GM10248 (cell line): ENCODE results near the gene PRKRA.
A peak's percentile ranks its signal among the peaks of the same experiment; 100 is the strongest.

Experiments
- CTCF ChIA-PET: fragments of 300-600 bp; sonication (Branson Sonifier 250); formaldehyde crosslinking; extraction: SDS; loops from one replicate; lab custom pipeline; 2021; ENCODE audit warnings: antibody characterized with exemption; lab: Yijun Ruan, JAX
- POLR2A ChIA-PET: fragments of 350-650 bp; sonication (Branson Sonifier 250); formaldehyde crosslinking; extraction: SDS; loops from one replicate; lab custom pipeline; 2020; ENCODE audit warnings: antibody characterized with exemption; lab: Yijun Ruan, JAX
- DNase-seq: peaks from one replicate; pipeline ENCODE4 v3.0.0; 2012; ENCODE audit errors: extremely low spot score
- CTCF ChIP-seq: IDR thresholded peaks from 2 replicates; pipeline ENCODE4 v1.5.1; 2012; ENCODE audit warnings: mild to moderate bottlenecking, low read depth; ENCODE audit errors: extremely low read depth, missing control alignments, control extremely low read depth

PRKRA gene

GRCh38 chr2:178450524-178450773 lies 526 bp downstream of the PRKRA start:
- DNase-seq, result no peak
- ChIA-PET CTCF (interaction anchor here (0.9 to 3.5 kb wide), 11 partner anchors 11 to 144 kb away, joined by 3 to 18 read pairs (median 3); no protein-coding TSS in a partner anchor), POLR2A (interaction anchor here (0.6 to 1.0 kb wide), 2 partner anchors 45 to 316 kb away, joined by 3 read pairs; no protein-coding TSS in a partner anchor)
- TF ChIP-seq CTCF, result no peak

GRCh38 chr2:178449700-178450523 lies 1.1 kb downstream of the PRKRA start:
- no peak for TF ChIP-seq CTCF
- POLR2A ChIA-PET, result interaction anchor here (1.0 kb wide), 1 partner anchor 44 kb away, joined by 3 read pairs; no protein-coding TSS in a partner anchor
- CTCF ChIA-PET, result interaction anchor here (0.7 to 3.5 kb wide), 6 partner anchors 10 to 217 kb away, joined by 3 to 18 read pairs (median 5); no protein-coding TSS in a partner anchor

GRCh38 chr2:178448968-178449661 lies 1.9 kb downstream of the PRKRA start:
- CTCF ChIA-PET, result interaction anchor here (0.7 to 3.5 kb wide), 6 partner anchors 12 to 680 kb away, joined by 3 to 18 read pairs (median 4); no protein-coding TSS in a partner anchor
- peak; percentile 52 for DNase-seq
- POLR2A ChIA-PET, result interaction anchor here (0.6 to 1.0 kb wide), 2 partner anchors 43 to 1067 kb away, joined by 3 read pairs; no protein-coding TSS in a partner anchor
- TF ChIP-seq CTCF, result no peak

More at GRCh38 chr2:178449700-178450523, 1.1 kb downstream of the PRKRA start:
- DNase-seq, result no peak

GRCh38 chr2:178441426-178441825 lies 9.5 kb downstream of the PRKRA start:
- DNase-seq, result no peak
- ChIA-PET CTCF (interaction anchor here (1.5 to 3.3 kb wide), 4 partner anchors 10 to 27 kb away, joined by 3 to 19 read pairs (median 8); no protein-coding TSS in a partner anchor), POLR2A (no interaction called here)
- TF ChIP-seq CTCF, result no peak

- TF ChIP-seq CTCF, result no peak
Measured at GRCh38 chr2:178436662-178437061, 14.3 kb downstream of the PRKRA start.

GRCh38 chr2:178429336-178429735 lies 21.6 kb downstream of the PRKRA start:
- ChIA-PET CTCF (interaction anchor here (0.7 to 7.3 kb wide), 4 partner anchors 14 to 32 kb away, joined by 3 to 76 read pairs (median 9); no protein-coding TSS in a partner anchor), POLR2A (no interaction called here)
- no peak for DNase-seq
- TF ChIP-seq CTCF, result no peak

More at GRCh38 chr2:178436662-178437061, 14.3 kb downstream of the PRKRA start:
- ChIA-PET POLR2A (no interaction called here), CTCF (interaction anchor here (1.4 to 1.5 kb wide), 2 partner anchors 13 to 18 kb away, joined by 4 to 5 read pairs; no protein-coding TSS in a partner anchor)
- no peak for DNase-seq
